ENCODE results near the gene MMP21. TPM values are rescaled to one million over a fixed set of nuclear protein-coding genes. Genes with fewer than 3 reads are reported as not detected.

MMP21 gene
- total RNA-seq, 4 donors from 2014 or later: 0.19 TPM; not detected in 3

DNA sequence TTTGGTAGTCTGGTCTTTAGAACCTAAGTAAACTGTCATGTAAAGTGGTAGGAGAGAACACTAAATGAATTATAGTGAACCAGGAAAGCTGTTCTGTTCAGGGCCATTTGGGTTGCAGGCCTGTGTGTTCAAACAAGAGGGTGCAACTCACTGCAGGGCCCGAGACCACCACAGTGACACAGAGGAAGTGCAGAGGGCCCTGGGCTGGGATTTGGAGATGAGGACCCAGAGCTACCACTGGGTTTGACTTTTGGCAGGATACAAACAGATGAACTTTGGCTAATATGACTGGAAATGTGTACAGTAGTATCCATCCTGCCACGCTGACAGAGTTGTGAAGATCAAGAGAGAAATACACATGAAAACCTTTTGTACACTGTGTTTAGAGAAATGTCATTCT, 9.8 kb downstream of the MMP21 start:
- no peaks in the 10 kb centered on the region for H3K27me3 ChIP-seq
- no peaks in the 10 kb centered on the region for H3K9me3 ChIP-seq
- intact Hi-C loops (cut with DNase I): no loop called here
- no peak overlapping the region for H3K27ac ChIP-seq
- no peaks in the 10 kb centered on the region for H3K4me1 ChIP-seq
- 79 to 100% methylated on average over 2 of the region's 2 CpGs for WGBS, 2 donors
- no peak overlapping the region for H3K4me3 ChIP-seq
- peaks cover 5 to 78% (median 14%) of the 10 kb centered on the region in 3 donors for H3K36me3 ChIP-seq
- no peak for DNase-seq
- TF ChIP-seq POLR2A (IDR thresholded peaks at IDR 0.05): no peak
- TF ChIP-seq, protein P1, sequence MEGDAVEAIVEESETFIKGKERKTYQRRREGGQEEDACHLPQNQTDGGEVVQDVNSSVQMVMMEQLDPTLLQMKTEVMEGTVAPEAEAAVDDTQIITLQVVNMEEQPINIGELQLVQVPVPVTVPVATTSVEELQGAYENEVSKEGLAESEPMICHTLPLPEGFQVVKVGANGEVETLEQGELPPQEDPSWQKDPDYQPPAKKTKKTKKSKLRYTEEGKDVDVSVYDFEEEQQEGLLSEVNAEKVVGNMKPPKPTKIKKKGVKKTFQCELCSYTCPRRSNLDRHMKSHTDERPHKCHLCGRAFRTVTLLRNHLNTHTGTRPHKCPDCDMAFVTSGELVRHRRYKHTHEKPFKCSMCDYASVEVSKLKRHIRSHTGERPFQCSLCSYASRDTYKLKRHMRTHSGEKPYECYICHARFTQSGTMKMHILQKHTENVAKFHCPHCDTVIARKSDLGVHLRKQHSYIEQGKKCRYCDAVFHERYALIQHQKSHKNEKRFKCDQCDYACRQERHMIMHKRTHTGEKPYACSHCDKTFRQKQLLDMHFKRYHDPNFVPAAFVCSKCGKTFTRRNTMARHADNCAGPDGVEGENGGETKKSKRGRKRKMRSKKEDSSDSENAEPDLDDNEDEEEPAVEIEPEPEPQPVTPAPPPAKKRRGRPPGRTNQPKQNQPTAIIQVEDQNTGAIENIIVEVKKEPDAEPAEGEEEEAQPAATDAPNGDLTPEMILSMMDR (IDR thresholded peaks at IDR 0.05): no peak

DNA sequence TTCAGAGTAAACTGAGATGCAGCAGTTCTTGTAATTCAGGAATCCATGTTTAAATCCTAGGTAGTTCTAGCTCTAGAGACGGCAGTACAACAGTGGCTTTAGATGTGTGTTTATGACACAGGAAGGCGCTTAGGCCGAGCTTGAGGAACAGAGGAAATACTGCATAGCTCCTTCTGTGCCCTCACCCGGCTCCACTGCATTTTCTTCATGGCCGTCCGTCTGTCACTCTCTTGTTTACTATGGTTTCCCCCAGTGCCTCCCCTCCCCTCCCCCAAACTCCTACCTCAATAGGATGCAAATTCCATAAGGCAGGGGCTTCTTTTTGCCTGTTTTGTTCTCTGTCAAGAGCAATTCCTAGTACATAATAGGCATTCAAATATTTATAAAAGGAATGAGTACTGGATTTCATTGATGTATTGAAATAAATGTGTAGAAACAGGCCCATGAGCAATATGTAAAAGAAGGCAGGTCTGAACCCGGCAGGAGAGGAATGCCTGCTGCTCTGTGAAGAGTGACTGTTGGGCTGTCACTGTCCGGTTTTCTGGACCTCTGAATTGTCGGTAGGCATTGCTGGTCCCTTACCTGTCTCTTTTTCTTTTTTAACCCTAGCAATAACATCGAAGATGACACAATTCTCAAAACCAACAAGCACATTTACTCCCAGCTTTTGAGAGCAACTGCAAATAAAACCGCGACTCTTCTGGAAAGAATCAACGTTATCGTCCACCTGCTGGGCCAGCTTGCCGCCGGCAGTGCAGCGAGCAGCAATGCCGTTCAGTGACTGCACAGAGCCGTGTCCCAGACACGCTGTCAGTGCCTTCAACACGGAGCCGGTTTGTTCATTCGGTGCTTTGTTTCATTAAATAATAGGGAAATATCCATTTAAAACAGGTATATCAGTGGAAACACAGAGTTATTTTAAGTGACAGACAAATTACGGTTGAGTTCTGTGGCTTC, 12.7 kb downstream of the MMP21 start:
- TF ChIP-seq, protein P1 (IDR thresholded peaks at IDR 0.05): no peak
- TF ChIP-seq POLR2A (IDR thresholded peaks at IDR 0.05): no peak
- Histone ChIP-seq H3K4me1 (no peaks in the 10 kb centered on the region), H3K4me3 (no peak overlapping the region), H3K27ac (no peak overlapping the region), H3K36me3 (peaks cover 14 to 98% (median 21%) of the 10 kb centered on the region in 3 donors), H3K9me3 (no peaks in the 10 kb centered on the region), H3K27me3 (no peaks in the 10 kb centered on the region)
- WGBS, 2 donors: 76 to 83% methylated on average over 24 of the region's 24 CpGs
- intact Hi-C loops (cut with DNase I): no loop called here
- DNase-seq: no peak

DNA sequence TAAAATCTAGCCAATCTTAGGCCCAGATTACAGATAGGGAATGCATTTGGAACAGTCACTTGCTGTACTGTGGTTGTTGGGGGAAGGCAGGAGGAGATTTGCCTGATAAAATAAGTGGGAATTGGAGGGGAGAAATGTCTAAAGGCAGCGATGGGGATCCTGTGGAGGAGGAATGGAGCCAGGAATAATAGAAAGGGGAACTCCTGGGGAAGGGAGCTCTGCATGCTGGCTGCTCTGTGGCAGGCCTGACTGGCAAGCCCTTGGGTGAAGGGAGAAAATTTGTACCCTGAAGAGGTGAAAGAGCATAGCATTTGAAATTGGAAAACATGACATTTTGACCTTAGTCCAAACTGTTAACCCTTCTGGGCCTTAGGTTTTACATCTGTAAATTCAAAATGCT, 13.7 kb downstream of the MMP21 start:
- peaks cover 14 to 99% (median 21%) of the 10 kb centered on the region in 3 donors for H3K36me3 ChIP-seq
- 52 to 56% methylated on average over 1 of the region's 1 CpG for WGBS, 2 donors
- intact Hi-C loops (cut with DNase I): no loop called here
- no peaks in the 10 kb centered on the region for H3K9me3 ChIP-seq
- no peaks in the 10 kb centered on the region for H3K27me3 ChIP-seq
- TF ChIP-seq POLR2A (IDR thresholded peaks at IDR 0.05): no peak
- TF ChIP-seq, protein P1 (IDR thresholded peaks at IDR 0.05): no peak
- no peak overlapping the region for H3K27ac ChIP-seq
- no peaks in the 10 kb centered on the region for H3K4me1 ChIP-seq
- no peak for DNase-seq
- H3K4me3 ChIP-seq: no peak overlapping the region

DNA sequence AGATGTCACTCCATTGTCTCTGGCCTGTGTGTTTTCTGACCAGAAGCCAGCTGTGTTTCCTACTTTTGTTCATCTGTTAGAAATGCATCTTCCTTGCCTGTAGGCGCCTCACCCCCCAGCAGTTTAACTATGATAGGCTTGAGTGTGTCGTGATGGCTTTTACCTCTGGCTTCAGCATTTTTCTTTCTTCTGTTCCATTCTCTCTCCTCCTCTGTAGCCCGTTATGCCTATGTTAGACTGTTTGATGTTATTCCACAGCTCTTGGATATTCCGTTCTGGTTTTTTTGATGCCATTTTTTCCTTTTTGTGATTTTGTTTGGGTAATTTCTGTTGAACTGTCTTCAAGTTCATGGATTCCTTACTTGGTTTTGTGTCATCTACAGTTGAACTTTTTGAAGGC, 17.9 kb downstream of the MMP21 start:
- Histone ChIP-seq H3K4me1 (no peaks in the 10 kb centered on the region), H3K27ac (no peak overlapping the region), H3K27me3 (no peaks in the 10 kb centered on the region), H3K36me3 (peaks cover 7 to 100% (median 9%) of the 10 kb centered on the region in 3 donors), H3K9me3 (no peaks in the 10 kb centered on the region), H3K4me3 (no peak overlapping the region)
- TF ChIP-seq POLR2A (IDR thresholded peaks at IDR 0.05): no peak
- TF ChIP-seq, protein P1 (IDR thresholded peaks at IDR 0.05): no peak
- WGBS, 2 donors: 91 to 93% methylated on average over 4 of the region's 4 CpGs
- intact Hi-C loops (cut with DNase I): no loop called here
- DNase-seq: no peak

DNA sequence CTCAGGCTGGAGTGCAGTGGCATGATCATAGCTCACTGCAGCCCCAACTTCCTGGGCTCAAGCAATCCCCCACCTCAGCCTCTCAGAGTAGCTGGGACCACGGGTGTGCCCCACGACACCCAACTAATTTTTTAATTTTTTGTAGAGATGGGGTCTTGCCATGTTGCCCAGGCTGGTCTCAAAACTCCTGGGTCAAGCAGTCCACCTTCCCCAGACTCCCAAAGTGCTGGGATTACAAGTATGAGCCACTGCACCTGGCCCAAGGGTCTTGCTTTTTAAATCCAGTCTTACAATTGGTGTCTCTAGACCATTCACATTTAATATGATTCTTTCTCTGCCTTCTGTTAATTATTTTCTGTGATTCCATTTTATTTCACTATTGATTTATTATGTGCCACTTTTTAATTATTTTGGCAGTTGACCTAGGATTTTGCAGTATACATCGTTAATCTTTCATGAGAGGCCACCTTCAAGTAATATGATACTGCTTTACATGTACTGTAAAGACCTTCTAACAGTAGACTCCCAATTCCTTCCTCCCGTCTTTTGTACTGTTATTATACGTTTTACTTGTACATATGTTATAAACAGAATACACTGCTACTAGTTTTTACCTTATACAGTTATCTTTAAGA, 18.7 kb downstream of the MMP21 start:
- Histone ChIP-seq H3K9me3 (no peaks in the 10 kb centered on the region), H3K27ac (no peak overlapping the region), H3K36me3 (peaks cover 7 to 100% (median 11%) of the 10 kb centered on the region in 3 donors), H3K4me1 (no peaks in the 10 kb centered on the region), H3K27me3 (no peaks in the 10 kb centered on the region), H3K4me3 (no peak overlapping the region)
- WGBS, 2 donors: 86 to 97% methylated on average over 5 of the region's 5 CpGs
- intact Hi-C loops (cut with DNase I): no loop called here
- no peak for DNase-seq
- TF ChIP-seq POLR2A (IDR thresholded peaks at IDR 0.05): no peak
- TF ChIP-seq, protein P1 (IDR thresholded peaks at IDR 0.05): no peak
